AG04449 (cell line): Measurements from ENCODE around the gene OSR1.

Source experiments
- CTCF ChIA-PET: fragments of 350-600 bp; formaldehyde crosslinking; extraction: SDS; loops from one replicate; lab custom pipeline; 2021; ENCODE audit warnings: antibody characterized with exemption; lab: Yijun Ruan, JAX
- POLR2A ChIA-PET: fragments of 400-600, 350-600 bp; formaldehyde crosslinking; extraction: SDS; loops from one replicate; lab custom pipeline; 2020; ENCODE audit warnings: antibody characterized with exemption, inconsistent platforms; lab: Yijun Ruan, JAX
- DNase-seq: peaks from one replicate; pipeline ENCODE4 v3.0.0-alpha.2; 2010; ENCODE audit warnings: low read depth, low spot score
- H3K4me3 ChIP-seq: 2 replicates; pipeline ENCODE4 v1.5.1; 2011; ENCODE audit warnings: low read depth, mild to moderate bottlenecking, control low read depth, low read length
- CTCF ChIP-seq: IDR thresholded peaks from one replicate; pipeline ENCODE4 v1.5.1; 2011; ENCODE audit warnings: mild to moderate bottlenecking, moderate library complexity, low read length, control low read depth, inconsistent platforms; ENCODE audit not compliant: insufficient read depth; ENCODE audit errors: missing control alignments

Gene OSR1

GRCh38 chr2:19301706-19302105 lies 56.7 kb downstream of the OSR1 start:
- CTCF ChIA-PET = interaction anchor here (1.2 kb wide), 1 partner anchor 12 kb away, joined by 3 read pairs; no protein-coding TSS in a partner anchor
- no peak for DNase-seq
- TF ChIP-seq CTCF = no peak
- H3K4me3 ChIP-seq = no peak overlapping the region
- POLR2A ChIA-PET = no interaction called here
